HG03571 (cell line): ENCODE results near the gene HSD3B7.
"Not testable (repeated sequence)": the region's sequence is repeated elsewhere in the genome, so short reads cannot be mapped to it uniquely, and the experiment has no call there.

Experiments
- ATAC-seq: cut with Tn5 transposase; IDR thresholded peaks from one replicate; pipeline ENCODE4 v1.9.1; 2021; ENCODE audit not compliant: unreplicated experiment

The HSD3B7 gene

GRCh38 chr16:30998852-30999761 lies 14.1 kb downstream of the HSD3B7 start:
- no peak for ATAC-seq

- ATAC-seq = no peak
Observed at GRCh38 chr16:31000671-31001382, 15.8 kb downstream of the HSD3B7 start.

- ATAC-seq = no peak
Observed at GRCh38 chr16:31001507-31002249, 16.7 kb downstream of the HSD3B7 start.

- ATAC-seq = no peak
Observed at GRCh38 chr16:31002250-31002700, 17.3 kb downstream of the HSD3B7 start.

- no peak for ATAC-seq
Observed at GRCh38 chr16:31002862-31003341, 17.9 kb downstream of the HSD3B7 start.

GRCh38 chr16:31003744-31004143 lies 18.7 kb downstream of the HSD3B7 start:
- ATAC-seq = no peak

GRCh38 chr16:31004658-31005057 lies 19.7 kb downstream of the HSD3B7 start:
- ATAC-seq = no peak

- no peak for ATAC-seq
Observed at GRCh38 chr16:31005350-31006085, 20.5 kb downstream of the HSD3B7 start.

GRCh38 chr16:31006086-31006385 lies 21.0 kb downstream of the HSD3B7 start:
- no peak for ATAC-seq

GRCh38 chr16:31006589-31006988 lies 21.6 kb downstream of the HSD3B7 start:
- ATAC-seq = no peak

GRCh38 chr16:31007684-31008083 lies 22.7 kb downstream of the HSD3B7 start:
- no peak for ATAC-seq

GRCh38 chr16:31008149-31008548 lies 23.1 kb downstream of the HSD3B7 start:
- ATAC-seq = no peak

GRCh38 chr16:31008551-31008950 lies 23.5 kb downstream of the HSD3B7 start:
- no peak for ATAC-seq

- ATAC-seq = no peak
Observed at GRCh38 chr16:31009120-31009519, 24.1 kb downstream of the HSD3B7 start.

GRCh38 chr16:31009894-31010584 lies 25.0 kb downstream of the HSD3B7 start:
- ATAC-seq = no peak

GRCh38 chr16:31010585-31011325 lies 25.7 kb downstream of the HSD3B7 start, which contains the start of gene STX1B:
Gene STX1B (minus strand): TSS chr16:31010638. CDS start chr16:31010396, 242 bp downstream.
- ATAC-seq = no peak

- ATAC-seq = not testable (repeated sequence)
Observed at GRCh38 chr16:31011815-31012214, 26.8 kb downstream of the HSD3B7 start.

GRCh38 chr16:31013292-31013691 lies 28.3 kb downstream of the HSD3B7 start:
- ATAC-seq = not testable (repeated sequence)

- ATAC-seq = no peak
Observed at GRCh38 chr16:31016018-31016417, 31.0 kb downstream of the HSD3B7 start.
